Measurements from ENCODE around the gene UBA1.

Gene UBA1

DNA sequence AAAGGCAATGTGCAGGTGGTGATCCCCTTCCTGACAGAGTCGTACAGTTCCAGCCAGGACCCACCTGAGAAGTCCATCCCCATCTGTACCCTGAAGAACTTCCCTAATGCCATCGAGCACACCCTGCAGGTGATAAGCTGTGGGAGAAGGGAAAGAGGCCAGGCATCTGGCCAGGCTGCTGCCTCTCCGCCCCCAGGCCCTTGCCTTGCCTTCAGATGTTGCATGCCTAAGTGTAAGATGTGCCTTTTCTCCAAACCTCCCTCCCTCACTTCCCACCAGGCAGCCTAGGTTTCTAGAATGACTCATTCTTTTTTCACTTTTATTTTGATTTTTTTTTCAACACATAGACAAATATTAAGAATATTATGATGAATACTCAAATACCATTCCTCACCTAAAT, 12.7 kb downstream of the UBA1 start:
- Histone ChIP-seq H3K9me3 (ENCODE audit: insufficient read depth, low read depth, low read length) (no peaks in the 10 kb centered on the region), H4K20me1 (ENCODE audit: insufficient read depth, low read length, poor library complexity, severe bottlenecking) (no peaks in the 10 kb centered on the region), H3K4me2 (ENCODE audit: low read depth, low read length, poor library complexity, severe bottlenecking) (no peak overlapping the region), H3F3A (ENCODE audit: low read depth) (no peaks in the 10 kb centered on the region), H3K4me3 (ENCODE audit: low read length, poor library complexity, severe bottlenecking) (no peak overlapping the region), H2AFZ (ENCODE audit: low read length) (no peak overlapping the region), H3K9me2 (replicated peaks; ENCODE audit: low read depth, low read length) (no peaks in the 10 kb centered on the region), H3K36me3 (ENCODE audit: insufficient read depth, low read length) (peaks cover 83% of the 10 kb centered on the region; the same call in 1 of the 2 replicates), H3K79me2 (ENCODE audit: insufficient read depth, low read length) (no peaks in the 10 kb centered on the region), H3K27me3 (ENCODE audit: insufficient read depth, low read length, poor library complexity, severe bottlenecking) (no peaks in the 10 kb centered on the region), H3K4me1 (ENCODE audit: insufficient read depth, low read length, poor library complexity, severe bottlenecking) (no peaks in the 10 kb centered on the region), H3K9ac (ENCODE audit: low read depth, low read length, poor library complexity, severe bottlenecking) (no peak overlapping the region)
- TF ChIP-seq EZH2phosphoT487 (IDR thresholded peaks at IDR 0.05; ENCODE audit: borderline replicate concordance): no peak
- TF ChIP-seq CTCF (conservative IDR thresholded peaks at IDR 0.05; ENCODE audit: low read length): no peak

- no peak overlapping the region for H3K4me3 ChIP-seq (ENCODE audit: low read length, poor library complexity, severe bottlenecking)
- H4K20me1 ChIP-seq (ENCODE audit: insufficient read depth, low read length, poor library complexity, severe bottlenecking): no peaks in the 10 kb centered on the region
- no peak overlapping the region for H3K4me2 ChIP-seq (ENCODE audit: low read depth, low read length, poor library complexity, severe bottlenecking)
- H3K9ac ChIP-seq (ENCODE audit: low read depth, low read length, poor library complexity, severe bottlenecking): no peak overlapping the region
- H3F3A ChIP-seq (ENCODE audit: low read depth): no peaks in the 10 kb centered on the region
- H2AFZ ChIP-seq (ENCODE audit: low read length): no peak overlapping the region
- H3K9me3 ChIP-seq (ENCODE audit: insufficient read depth, low read depth, low read length): no peaks in the 10 kb centered on the region
- no peaks in the 10 kb centered on the region for H3K9me2 ChIP-seq (replicated peaks; ENCODE audit: low read depth, low read length)
- H3K27me3 ChIP-seq (ENCODE audit: insufficient read depth, low read length, poor library complexity, severe bottlenecking): no peaks in the 10 kb centered on the region
- no peaks in the 10 kb centered on the region for H3K4me1 ChIP-seq (ENCODE audit: insufficient read depth, low read length, poor library complexity, severe bottlenecking)
- no peaks in the 10 kb centered on the region for H3K79me2 ChIP-seq (ENCODE audit: insufficient read depth, low read length)
- H3K36me3 ChIP-seq (ENCODE audit: insufficient read depth, low read length): peaks cover 83% of the 10 kb centered on the region; the same call in 1 of the 2 replicates
- TF ChIP-seq CTCF (conservative IDR thresholded peaks at IDR 0.05; ENCODE audit: low read length): no peak
- no peak for TF ChIP-seq EZH2phosphoT487 (IDR thresholded peaks at IDR 0.05; ENCODE audit: borderline replicate concordance)
Measured at GRCh38 chrX:47208108-47208507, 14.5 kb downstream of the UBA1 start.

DNA sequence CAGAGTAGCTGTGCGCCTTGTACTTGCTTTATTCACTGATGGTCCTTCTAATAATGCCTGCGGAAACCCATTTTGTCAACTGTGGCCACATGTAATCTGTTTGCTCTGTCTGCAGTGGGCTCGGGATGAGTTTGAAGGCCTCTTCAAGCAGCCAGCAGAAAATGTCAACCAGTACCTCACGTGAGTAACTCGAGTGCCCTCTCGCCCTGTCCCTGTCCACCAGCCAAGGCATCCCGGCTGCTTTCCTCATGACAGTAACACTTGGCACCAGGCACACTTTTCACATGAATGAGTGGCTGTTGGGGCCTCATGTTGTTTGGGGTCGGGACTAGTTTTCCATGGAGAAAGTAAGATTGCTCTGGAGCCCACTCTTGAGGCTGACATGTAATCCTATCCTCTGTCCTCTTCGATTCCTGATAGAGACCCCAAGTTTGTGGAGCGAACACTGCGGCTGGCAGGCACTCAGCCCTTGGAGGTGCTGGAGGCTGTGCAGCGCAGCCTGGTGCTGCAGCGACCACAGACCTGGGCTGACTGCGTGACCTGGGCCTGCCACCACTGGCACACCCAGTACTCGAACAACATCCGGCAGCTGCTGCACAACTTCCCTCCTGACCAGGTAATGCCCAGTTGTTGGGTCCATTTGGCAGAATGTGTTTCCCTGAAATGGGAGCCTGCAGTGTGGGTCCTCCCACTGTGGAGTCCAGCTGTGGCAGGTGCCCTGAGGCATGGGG, 16.0 kb downstream of the UBA1 start:
- Histone ChIP-seq H4K20me1 (ENCODE audit: insufficient read depth, low read length, poor library complexity, severe bottlenecking) (no peaks in the 10 kb centered on the region), H3K36me3 (ENCODE audit: insufficient read depth, low read length) (peaks cover 83% of the 10 kb centered on the region; the same call in 1 of the 2 replicates)
- TF ChIP-seq EZH2phosphoT487 (IDR thresholded peaks at IDR 0.05; ENCODE audit: borderline replicate concordance) (no peak), CTCF (conservative IDR thresholded peaks at IDR 0.05; ENCODE audit: low read length) (no peak)

More for the DNA sequence above, 16.0 kb downstream of the UBA1 start:
- no peak overlapping the region for H3K4me3 ChIP-seq (ENCODE audit: low read length, poor library complexity, severe bottlenecking)
- no peak overlapping the region for H3K9ac ChIP-seq (ENCODE audit: low read depth, low read length, poor library complexity, severe bottlenecking)
- no peaks in the 10 kb centered on the region for H3K9me3 ChIP-seq (ENCODE audit: insufficient read depth, low read depth, low read length)
- H2AFZ ChIP-seq (ENCODE audit: low read length): no peak overlapping the region
- H3K4me1 ChIP-seq (ENCODE audit: insufficient read depth, low read length, poor library complexity, severe bottlenecking): no peaks in the 10 kb centered on the region
- H3K27me3 ChIP-seq (ENCODE audit: insufficient read depth, low read length, poor library complexity, severe bottlenecking): no peaks in the 10 kb centered on the region
- H3K79me2 ChIP-seq (ENCODE audit: insufficient read depth, low read length): no peaks in the 10 kb centered on the region
- no peaks in the 10 kb centered on the region for H3K9me2 ChIP-seq (replicated peaks; ENCODE audit: low read depth, low read length)
- no peaks in the 10 kb centered on the region for H3F3A ChIP-seq (ENCODE audit: low read depth)
- no peak overlapping the region for H3K4me2 ChIP-seq (ENCODE audit: low read depth, low read length, poor library complexity, severe bottlenecking)
